ENCODE data around the gene TLCD2.

- TF ChIP-seq ZNF225 (CRISPR knock-in tag; IDR thresholded peaks at IDR 0.05) (no peak; the same call in 1 of the 2 replicates), REST (IDR thresholded peaks at IDR 0.05; ENCODE audit: borderline replicate concordance in 1 of 2, low read depth in 1 of 2, low read length in 2 of 2) (peak in 1 of 2 experiments; percentile 36; a peak in 1 of 4 replicates), NFIC (IDR thresholded peaks at IDR 0.05; ENCODE audit: low read length) (no peak), HNRNPUL1 (IDR thresholded peaks at IDR 0.05; ENCODE audit: low read depth, low read length) (no peak), EP300 (IDR thresholded peaks at IDR 0.05; ENCODE audit: low read depth in 2 of 2, low read length in 2 of 2) (peak; percentile 70 to 71; a peak in 3 of 4 replicates), EP300 (CRISPR knock-in tag; IDR thresholded peaks at IDR 0.05; ENCODE audit: borderline replicate concordance) (no peak), ASH2L (IDR thresholded peaks at IDR 0.05; ENCODE audit: insufficient read length, low read depth, low read length) (no peak), ZHX1 (CRISPR knock-in tag; IDR thresholded peaks at IDR 0.05; ENCODE audit: low read depth) (no peak), ZNF549 (CRISPR knock-in tag; IDR thresholded peaks at IDR 0.05) (no peak), ZNF704 (CRISPR knock-in tag; IDR thresholded peaks at IDR 0.05; ENCODE audit: borderline replicate concordance) (no peak), UBTF (CRISPR knock-in tag; IDR thresholded peaks at IDR 0.05) (no peak), MTA1 (CRISPR knock-in tag; IDR thresholded peaks at IDR 0.05; ENCODE audit: borderline replicate concordance) (peak; percentile 76), ZNF441 (CRISPR knock-in tag; IDR thresholded peaks at IDR 0.05; ENCODE audit: borderline replicate concordance) (no peak)
Measured at GRCh38 chr17:1714427-1714979, 4.3 kb upstream of the TLCD2 start.

Measured in HepG2 (cell line).